GM19099 (cell line): ENCODE results near the gene LDHAL6A.

Experiments
- POLR2A ChIP-seq: IDR thresholded peaks from 3 replicates; pipeline ENCODE4 v1.6.1; 2011; ENCODE audit warnings: low read depth; ENCODE audit not compliant: insufficient read length; ENCODE audit errors: extremely low read depth

LDHAL6A gene

GRCh38 chr11:18455686-18456372, at the start of gene LDHAL6A:
Gene LDHAL6A (plus strand): TSS chr11:18455856. CDS start chr11:18456681, 825 bp downstream.
- no peak for TF ChIP-seq POLR2A

GRCh38 chr11:18408558-18409291, 46.9 kb upstream of the LDHAL6A start:
- no peak for TF ChIP-seq POLR2A

- TF ChIP-seq POLR2A: no peak
Observed at GRCh38 chr11:18416459-18416858, 39.2 kb upstream of the LDHAL6A start.

- TF ChIP-seq POLR2A: no peak
Observed at GRCh38 chr11:18419040-18419439, 36.6 kb upstream of the LDHAL6A start.

GRCh38 chr11:18420067-18420466, 35.6 kb upstream of the LDHAL6A start:
- TF ChIP-seq POLR2A: no peak

GRCh38 chr11:18427240-18427639, 28.4 kb upstream of the LDHAL6A start:
- no peak for TF ChIP-seq POLR2A

GRCh38 chr11:18429332-18429731, 26.3 kb upstream of the LDHAL6A start:
- TF ChIP-seq POLR2A: no peak

GRCh38 chr11:18438691-18439090, 17.0 kb upstream of the LDHAL6A start:
- TF ChIP-seq POLR2A: no peak

GRCh38 chr11:18449251-18449650, 6.4 kb upstream of the LDHAL6A start:
- TF ChIP-seq POLR2A: no peak

- TF ChIP-seq POLR2A: no peak
Observed at GRCh38 chr11:18452927-18453326, 2.7 kb upstream of the LDHAL6A start.

- no peak for TF ChIP-seq POLR2A
Observed at GRCh38 chr11:18457450-18457849, 1.8 kb downstream of the LDHAL6A start.

- TF ChIP-seq POLR2A: no peak
Observed at GRCh38 chr11:18459634-18460033, 4.0 kb downstream of the LDHAL6A start.

GRCh38 chr11:18461909-18462308, 6.3 kb downstream of the LDHAL6A start:
- no peak for TF ChIP-seq POLR2A

- no peak for TF ChIP-seq POLR2A
Observed at GRCh38 chr11:18463439-18463838, 7.8 kb downstream of the LDHAL6A start.

GRCh38 chr11:18466402-18466801, 10.7 kb downstream of the LDHAL6A start:
- no peak for TF ChIP-seq POLR2A

GRCh38 chr11:18468059-18468458, 12.4 kb downstream of the LDHAL6A start:
- no peak for TF ChIP-seq POLR2A
